Liver (tissue), 9 donors: ENCODE measurements around the gene THSD7B. TPM values are rescaled to one million over a fixed set of nuclear protein-coding genes. Genes with fewer than 3 reads are reported as not detected.

Experiments
- DNase-seq: peaks from one replicate; pipeline ENCODE4 v3.0.0-alpha.2; 2017; ENCODE audit warnings: low spot score
- H3K27ac ChIP-seq, 2 donors: one replicate each; pipeline ENCODE4 v1.7.0; 2013; ENCODE audit warnings: inconsistent platforms in 2 of 2, low read length in 2 of 2, control low read depth in 1 of 2, low read depth in 1 of 2, mild to moderate bottlenecking in 1 of 2
- H3K27me3 ChIP-seq, 4 donors: one replicate each; pipeline versions ENCODE4 v1.6.1 to v1.7.0; 2013; ENCODE audit warnings: low read length in 3 of 4, inconsistent platforms in 1 of 4, mild to moderate bottlenecking in 1 of 4, moderate library complexity in 1 of 4; ENCODE audit not compliant: control insufficient read depth in 4 of 4, insufficient read depth in 4 of 4
- H3K36me3 ChIP-seq, 4 donors: one replicate each; pipeline versions ENCODE4 v1.6.1 to v1.7.0; 2013; ENCODE audit warnings: low read length in 3 of 4, mild to moderate bottlenecking in 3 of 4, low read depth in 1 of 4, moderate library complexity in 1 of 4; ENCODE audit not compliant: control insufficient read depth in 4 of 4, insufficient read depth in 3 of 4
- H3K4me1 ChIP-seq, 4 donors: one replicate each; pipeline versions ENCODE4 v1.6.1 to v1.7.0; 2013; ENCODE audit warnings: low read length in 3 of 4, mild to moderate bottlenecking in 3 of 4, moderate library complexity in 1 of 4; ENCODE audit not compliant: control insufficient read depth in 4 of 4, insufficient read depth in 4 of 4
- H3K4me3 ChIP-seq, 3 donors: one replicate each; pipeline versions ENCODE4 v1.6.1 to v1.7.0; 2013; ENCODE audit warnings: low read length in 3 of 3, control low read depth in 1 of 3, low read depth in 1 of 3, mild to moderate bottlenecking in 1 of 3
- H3K9ac ChIP-seq, 2 donors: one replicate each; pipeline ENCODE4 v1.7.0; 2013; ENCODE audit warnings: low read length in 2 of 2, mild to moderate bottlenecking in 2 of 2, moderate library complexity in 2 of 2, control low read depth in 1 of 2, low read depth in 1 of 2
- H3K9me3 ChIP-seq, 4 donors: one replicate each; pipeline versions ENCODE4 v1.6.1 to v1.7.0; 2013; ENCODE audit warnings: low read length in 3 of 4; ENCODE audit not compliant: control insufficient read depth in 4 of 4
- EGR1 ChIP-seq, 2 donors: IDR thresholded peaks; 2 replicates each; pipeline ENCODE4 v1.6.1; 2016 to 2018; ENCODE audit warnings: antibody characterized with exemption in 2 of 2, low read depth in 2 of 2
- FOXA1 ChIP-seq: IDR thresholded peaks from 2 replicates; pipeline ENCODE4 v1.6.1; 2016; ENCODE audit warnings: antibody characterized with exemption
- FOXA2 ChIP-seq: IDR thresholded peaks from 2 replicates; pipeline ENCODE4 v1.6.1; 2016; ENCODE audit warnings: antibody characterized with exemption
- GABPA ChIP-seq, 2 donors: IDR thresholded peaks in 1 of 2; conservative IDR thresholded peaks in 1 of 2; 2 replicates each; pipeline ENCODE4 v1.6.1; 2016; ENCODE audit warnings: antibody characterized with exemption in 2 of 2, mild to moderate bottlenecking in 1 of 2, moderate library complexity in 1 of 2
- HNF4A ChIP-seq, 2 donors: conservative IDR thresholded peaks; 2 replicates each; pipeline ENCODE4 v1.6.1; 2016; ENCODE audit warnings: antibody characterized with exemption in 2 of 2, mild to moderate bottlenecking in 2 of 2
- HNF4G ChIP-seq: IDR thresholded peaks from 2 replicates; pipeline ENCODE4 v1.6.1; 2016; ENCODE audit warnings: antibody characterized with exemption
- JUND ChIP-seq, 2 donors: IDR thresholded peaks; 2 replicates each; pipeline ENCODE4 v1.6.1; 2016; ENCODE audit warnings: antibody characterized with exemption in 2 of 2
- NR2F2 ChIP-seq: IDR thresholded peaks from 2 replicates; pipeline ENCODE4 v1.6.1; 2016; ENCODE audit warnings: antibody characterized with exemption
- RAD21 ChIP-seq, 2 donors: IDR thresholded peaks; 2 replicates each; pipeline ENCODE4 v1.6.1; 2016; ENCODE audit warnings: antibody characterized with exemption in 2 of 2, mild to moderate bottlenecking in 2 of 2
- RXRA ChIP-seq, 2 donors: IDR thresholded peaks; 2 replicates each; pipeline ENCODE4 v1.6.1; 2017 to 2018; ENCODE audit warnings: antibody characterized with exemption in 2 of 2, mild to moderate bottlenecking in 1 of 2
- SP1 ChIP-seq: IDR thresholded peaks from 2 replicates; pipeline ENCODE4 v1.6.1; 2018; ENCODE audit warnings: antibody characterized with exemption, mild to moderate bottlenecking
- TAF1 ChIP-seq: conservative IDR thresholded peaks from 2 replicates; pipeline ENCODE4 v1.6.1; 2016; ENCODE audit warnings: antibody characterized with exemption, mild to moderate bottlenecking
- YY1 ChIP-seq: IDR thresholded peaks from 2 replicates; pipeline ENCODE4 v1.6.1; 2016; ENCODE audit warnings: antibody characterized with exemption, mild to moderate bottlenecking
- WGBS: extraction: QIAGEN DNeasy Blood & Tissue Kit; methylation state at CpG from one replicate; pipeline ENCODE4 v1.1.7; 2013; 5-methylcytosine and 5-hydroxymethylcytosine counted together
- polyA plus RNA-seq, 2 donors: library from polyadenylated mRNA; stranded (reverse) in 1 of 2; unstranded in 1 of 2; fragments of 200-250 nt in 1 of 2; fragments of >200 nt in 1 of 2; fragmentation: Nextera tagmentation in 1 of 2; extraction: Ambion mirVana in 1 of 2; gene quantifications; one replicate each; pipeline versions ENCODE4 v1.2.1 to v1.2.3, GENCODE V29; 2013 to 2015
- total RNA-seq, 2 donors: library from RNA; depleted of rRNA; stranded (reverse); fragments of >200 nt; gene quantifications; one replicate each; pipeline ENCODE4 v1.2.3, GENCODE V29; 2014
- TF ChIP-seq, protein P1 (sequence below): IDR thresholded peaks from 2 replicates; pipeline ENCODE4 v1.6.1; 2016; ENCODE audit warnings: antibody characterized with exemption
- TF ChIP-seq, protein P2 (sequence below): fragments of 150-350 bp; IDR thresholded peaks from 2 replicates; pipeline ENCODE4 v1.5.1; 2017; ENCODE audit warnings: improper control_type of control experiment, low read depth, low read length; ENCODE audit not compliant: missing input control
- TF ChIP-seq, protein P3 (sequence below): IDR thresholded peaks from 2 replicates; pipeline ENCODE4 v1.6.1; 2016; ENCODE audit warnings: antibody characterized with exemption
- TF ChIP-seq, protein P4 (sequence below): IDR thresholded peaks from 2 replicates; pipeline ENCODE4 v1.6.1; 2016; ENCODE audit warnings: antibody characterized with exemption
- TF ChIP-seq, protein P5 (sequence below): IDR thresholded peaks from 2 replicates; pipeline ENCODE4 v1.6.1; 2016; ENCODE audit warnings: antibody characterized with exemption, mild to moderate bottlenecking
- donor health status: healthy.
- donor health status: healthy.
- donor health status: healthy.
- donor health status: healthy.
- donor health status: healthy.

THSD7B gene
- total and polyA plus RNA-seq, 4 donors = 0.01 to 0.75 (median 0.42) TPM; not detected in 1

DNA sequence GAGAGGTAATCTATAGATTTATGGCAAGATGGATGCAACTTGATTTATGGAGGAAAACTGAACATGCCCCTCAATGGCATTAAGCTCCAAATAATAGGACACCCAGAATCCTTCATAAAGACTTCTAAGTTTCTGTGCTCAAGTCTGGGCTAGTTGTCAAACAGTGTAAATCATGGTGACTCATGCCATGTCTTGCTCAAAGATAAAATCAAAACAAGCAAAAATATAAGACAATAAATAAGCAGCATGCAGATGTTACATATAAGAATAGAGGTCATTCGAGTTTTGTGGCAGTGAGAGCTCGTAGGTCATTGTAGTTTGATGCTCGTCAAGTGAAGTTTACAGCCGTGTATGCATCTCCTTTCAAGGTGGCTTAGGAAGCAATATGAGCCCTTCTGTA, 403.2 kb downstream of the THSD7B start:
- Histone ChIP-seq H3K27ac (no peak overlapping the region), H3K4me1 (no peaks in the 10 kb centered on the region), H3K27me3 (no peaks in the 10 kb centered on the region), H3K9me3 (no peaks in the 10 kb centered on the region), H3K4me3 (no peak overlapping the region), H3K36me3 (no peaks in the 10 kb centered on the region), H3K9ac (no peak overlapping the region)
- TF ChIP-seq EGR1 (IDR thresholded peaks at IDR 0.05; ENCODE audit: low read depth in 2 of 2) = no peak
- TF ChIP-seq, protein P1, sequence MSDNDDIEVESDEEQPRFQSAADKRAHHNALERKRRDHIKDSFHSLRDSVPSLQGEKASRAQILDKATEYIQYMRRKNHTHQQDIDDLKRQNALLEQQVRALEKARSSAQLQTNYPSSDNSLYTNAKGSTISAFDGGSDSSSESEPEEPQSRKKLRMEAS = no peak
- no peak for TF ChIP-seq GABPA (IDR thresholded peaks at IDR 0.05 in 1 of 2, conservative IDR thresholded peaks at IDR 0.05 in 1 of 2)
- TF ChIP-seq, protein P2, sequence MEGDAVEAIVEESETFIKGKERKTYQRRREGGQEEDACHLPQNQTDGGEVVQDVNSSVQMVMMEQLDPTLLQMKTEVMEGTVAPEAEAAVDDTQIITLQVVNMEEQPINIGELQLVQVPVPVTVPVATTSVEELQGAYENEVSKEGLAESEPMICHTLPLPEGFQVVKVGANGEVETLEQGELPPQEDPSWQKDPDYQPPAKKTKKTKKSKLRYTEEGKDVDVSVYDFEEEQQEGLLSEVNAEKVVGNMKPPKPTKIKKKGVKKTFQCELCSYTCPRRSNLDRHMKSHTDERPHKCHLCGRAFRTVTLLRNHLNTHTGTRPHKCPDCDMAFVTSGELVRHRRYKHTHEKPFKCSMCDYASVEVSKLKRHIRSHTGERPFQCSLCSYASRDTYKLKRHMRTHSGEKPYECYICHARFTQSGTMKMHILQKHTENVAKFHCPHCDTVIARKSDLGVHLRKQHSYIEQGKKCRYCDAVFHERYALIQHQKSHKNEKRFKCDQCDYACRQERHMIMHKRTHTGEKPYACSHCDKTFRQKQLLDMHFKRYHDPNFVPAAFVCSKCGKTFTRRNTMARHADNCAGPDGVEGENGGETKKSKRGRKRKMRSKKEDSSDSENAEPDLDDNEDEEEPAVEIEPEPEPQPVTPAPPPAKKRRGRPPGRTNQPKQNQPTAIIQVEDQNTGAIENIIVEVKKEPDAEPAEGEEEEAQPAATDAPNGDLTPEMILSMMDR = no peak
- TF ChIP-seq YY1 = no peak
- TF ChIP-seq, protein P3, sequence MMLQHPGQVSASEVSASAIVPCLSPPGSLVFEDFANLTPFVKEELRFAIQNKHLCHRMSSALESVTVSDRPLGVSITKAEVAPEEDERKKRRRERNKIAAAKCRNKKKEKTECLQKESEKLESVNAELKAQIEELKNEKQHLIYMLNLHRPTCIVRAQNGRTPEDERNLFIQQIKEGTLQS = no peak
- no peak for TF ChIP-seq JUND (IDR thresholded peaks at IDR 0.05)
- no peak for TF ChIP-seq RAD21 (IDR thresholded peaks at IDR 0.05)
- no peak for TF ChIP-seq HNF4G
- no peak for TF ChIP-seq HNF4A (conservative IDR thresholded peaks at IDR 0.05)
- DNase-seq = no peak
- 83% methylated on average over 4 of the region's 4 CpGs for WGBS

DNA sequence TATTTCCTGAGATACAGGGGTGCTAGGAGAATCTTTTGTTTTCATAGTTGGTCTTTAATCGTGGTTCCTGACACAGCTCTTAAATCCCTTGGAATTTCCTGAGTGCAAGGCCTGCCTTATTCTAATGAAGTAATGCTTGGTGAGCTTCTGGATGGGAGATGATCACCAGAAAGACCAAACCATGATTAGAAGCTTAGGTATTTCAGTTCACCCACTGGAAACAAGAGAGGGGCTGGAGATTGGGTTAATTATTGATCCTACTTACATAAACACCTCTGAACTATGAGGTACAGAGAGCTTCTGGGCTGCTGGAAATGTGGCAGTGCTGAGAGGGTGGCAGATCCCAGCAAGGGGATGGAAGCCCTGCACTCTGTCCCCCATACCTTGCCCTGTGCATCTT, 406.8 kb downstream of the THSD7B start:
- H3K9ac ChIP-seq = no peak overlapping the region
- TF ChIP-seq TAF1 = no peak
- TF ChIP-seq FOXA2 = no peak
- TF ChIP-seq RAD21 (IDR thresholded peaks at IDR 0.05) = no peak
- no peak for TF ChIP-seq SP1
- TF ChIP-seq YY1 = no peak
- TF ChIP-seq RXRA (IDR thresholded peaks at IDR 0.05) = no peak
- no peak for TF ChIP-seq NR2F2
- TF ChIP-seq, protein P4, sequence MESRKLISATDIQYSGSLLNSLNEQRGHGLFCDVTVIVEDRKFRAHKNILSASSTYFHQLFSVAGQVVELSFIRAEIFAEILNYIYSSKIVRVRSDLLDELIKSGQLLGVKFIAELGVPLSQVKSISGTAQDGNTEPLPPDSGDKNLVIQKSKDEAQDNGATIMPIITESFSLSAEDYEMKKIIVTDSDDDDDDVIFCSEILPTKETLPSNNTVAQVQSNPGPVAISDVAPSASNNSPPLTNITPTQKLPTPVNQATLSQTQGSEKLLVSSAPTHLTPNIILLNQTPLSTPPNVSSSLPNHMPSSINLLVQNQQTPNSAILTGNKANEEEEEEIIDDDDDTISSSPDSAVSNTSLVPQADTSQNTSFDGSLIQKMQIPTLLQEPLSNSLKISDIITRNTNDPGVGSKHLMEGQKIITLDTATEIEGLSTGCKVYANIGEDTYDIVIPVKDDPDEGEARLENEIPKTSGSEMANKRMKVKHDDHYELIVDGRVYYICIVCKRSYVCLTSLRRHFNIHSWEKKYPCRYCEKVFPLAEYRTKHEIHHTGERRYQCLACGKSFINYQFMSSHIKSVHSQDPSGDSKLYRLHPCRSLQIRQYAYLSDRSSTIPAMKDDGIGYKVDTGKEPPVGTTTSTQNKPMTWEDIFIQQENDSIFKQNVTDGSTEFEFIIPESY = no peak
- no peak for TF ChIP-seq JUND (IDR thresholded peaks at IDR 0.05)
- TF ChIP-seq, protein P1 = no peak
- no peak for TF ChIP-seq FOXA1
- no peak for TF ChIP-seq EGR1 (IDR thresholded peaks at IDR 0.05; ENCODE audit: low read depth in 2 of 2)
- no peak for TF ChIP-seq HNF4A (conservative IDR thresholded peaks at IDR 0.05)
- TF ChIP-seq, protein P5, sequence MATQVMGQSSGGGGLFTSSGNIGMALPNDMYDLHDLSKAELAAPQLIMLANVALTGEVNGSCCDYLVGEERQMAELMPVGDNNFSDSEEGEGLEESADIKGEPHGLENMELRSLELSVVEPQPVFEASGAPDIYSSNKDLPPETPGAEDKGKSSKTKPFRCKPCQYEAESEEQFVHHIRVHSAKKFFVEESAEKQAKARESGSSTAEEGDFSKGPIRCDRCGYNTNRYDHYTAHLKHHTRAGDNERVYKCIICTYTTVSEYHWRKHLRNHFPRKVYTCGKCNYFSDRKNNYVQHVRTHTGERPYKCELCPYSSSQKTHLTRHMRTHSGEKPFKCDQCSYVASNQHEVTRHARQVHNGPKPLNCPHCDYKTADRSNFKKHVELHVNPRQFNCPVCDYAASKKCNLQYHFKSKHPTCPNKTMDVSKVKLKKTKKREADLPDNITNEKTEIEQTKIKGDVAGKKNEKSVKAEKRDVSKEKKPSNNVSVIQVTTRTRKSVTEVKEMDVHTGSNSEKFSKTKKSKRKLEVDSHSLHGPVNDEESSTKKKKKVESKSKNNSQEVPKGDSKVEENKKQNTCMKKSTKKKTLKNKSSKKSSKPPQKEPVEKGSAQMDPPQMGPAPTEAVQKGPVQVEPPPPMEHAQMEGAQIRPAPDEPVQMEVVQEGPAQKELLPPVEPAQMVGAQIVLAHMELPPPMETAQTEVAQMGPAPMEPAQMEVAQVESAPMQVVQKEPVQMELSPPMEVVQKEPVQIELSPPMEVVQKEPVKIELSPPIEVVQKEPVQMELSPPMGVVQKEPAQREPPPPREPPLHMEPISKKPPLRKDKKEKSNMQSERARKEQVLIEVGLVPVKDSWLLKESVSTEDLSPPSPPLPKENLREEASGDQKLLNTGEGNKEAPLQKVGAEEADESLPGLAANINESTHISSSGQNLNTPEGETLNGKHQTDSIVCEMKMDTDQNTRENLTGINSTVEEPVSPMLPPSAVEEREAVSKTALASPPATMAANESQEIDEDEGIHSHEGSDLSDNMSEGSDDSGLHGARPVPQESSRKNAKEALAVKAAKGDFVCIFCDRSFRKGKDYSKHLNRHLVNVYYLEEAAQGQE = no peak
- no peak for TF ChIP-seq HNF4G
- TF ChIP-seq, protein P2 = no peak
- TF ChIP-seq, protein P3 = no peak
- H3K27me3 ChIP-seq = no peaks in the 10 kb centered on the region
- no peaks in the 10 kb centered on the region for H3K4me1 ChIP-seq
- DNase-seq = no peak
- 12% methylated on average over 1 of the region's 1 CpG for WGBS
- no peak overlapping the region for H3K4me3 ChIP-seq
- no peak overlapping the region for H3K27ac ChIP-seq
- H3K36me3 ChIP-seq = no peaks in the 10 kb centered on the region
- no peaks in the 10 kb centered on the region for H3K9me3 ChIP-seq
